HepG2 (cell line): ENCODE data around the gene CCNG1. TPM values are rescaled to one million over a fixed set of nuclear protein-coding genes. Genes with fewer than 3 reads are reported as not detected.

Source experiments
- KDM2A ChIP-seq: sonication (generic); formaldehyde crosslinking; IDR thresholded peaks from 2 replicates; pipeline ENCODE4 v1.4.0; 2020; ENCODE audit warnings: low read depth, missing genetic modification reagents, borderline replicate concordance
- MYC ChIP-seq: sonication (generic); formaldehyde crosslinking; IDR thresholded peaks from 2 replicates; pipeline ENCODE4 v1.9.0; 2021; ENCODE audit warnings: missing genetic modification reagents, borderline replicate concordance
- RBM39 ChIP-seq: fragments of 200-400 bp; formaldehyde crosslinking; IDR thresholded peaks from one replicate; pipeline ENCODE4 v1.6.1; 2018; ENCODE audit warnings: antibody characterized with exemption, mild to moderate bottlenecking, low read depth, low read length; ENCODE audit not compliant: poor library complexity, severe bottlenecking
- RFXAP ChIP-seq: sonication (generic); formaldehyde crosslinking; IDR thresholded peaks from 2 replicates; pipeline ENCODE4 v1.4.0; 2020; ENCODE audit warnings: missing genetic modification reagents, borderline replicate concordance
- SP2 ChIP-seq: sonication (generic); formaldehyde crosslinking; IDR thresholded peaks from 2 replicates; pipeline ENCODE4 v1.5.1; 2020; ENCODE audit warnings: mild to moderate bottlenecking, missing genetic modification reagents
- SRSF4 ChIP-seq: fragments of 200-400 bp; formaldehyde crosslinking; IDR thresholded peaks from one replicate; pipeline ENCODE4 v1.6.1; 2018; ENCODE audit warnings: mild to moderate bottlenecking, low read depth, low read length, moderate library complexity; ENCODE audit not compliant: poor library complexity, severe bottlenecking
- XBP1 ChIP-seq: sonication (generic); formaldehyde crosslinking; IDR thresholded peaks from 2 replicates; pipeline ENCODE4 v1.5.0; 2020; ENCODE audit warnings: missing genetic modification reagents
- ZBTB3 ChIP-seq: sonication (generic); formaldehyde crosslinking; IDR thresholded peaks from 2 replicates; pipeline ENCODE4 v1.4.0; 2020; ENCODE audit warnings: low read depth, mild to moderate bottlenecking, moderate library complexity, missing genetic modification reagents, borderline replicate concordance
- ZEB1 ChIP-seq: IDR thresholded peaks from 2 replicates; pipeline ENCODE4 v1.6.1; 2012; ENCODE audit warnings: mild to moderate bottlenecking, low read depth, inconsistent platforms; ENCODE audit not compliant: insufficient replicate concordance
- ZNF136 ChIP-seq: sonication (generic); formaldehyde crosslinking; IDR thresholded peaks from 2 replicates; pipeline ENCODE4 v1.8.1; 2022; ENCODE audit warnings: low read depth, mild to moderate bottlenecking, moderate library complexity, missing genetic modification reagents
- ZSCAN31 ChIP-seq: sonication (generic); formaldehyde crosslinking; IDR thresholded peaks from 2 replicates; pipeline ENCODE4 v1.5.0; 2020; ENCODE audit warnings: low read depth, mild to moderate bottlenecking, missing genetic modification reagents
- polyA plus RNA-seq, 8 experiments: library from polyadenylated mRNA; depleted of rRNA in 3 of 8; stranded (reverse) in 7 of 8; unstranded in 1 of 8; fragments of >200 nt; fragmentation: Illumina TruSeq in 4 of 8; extraction: Trizol in 4 of 8; gene quantifications; 2 replicates each; pipeline versions ENCODE4 v1.2.1 to v1.2.3, GENCODE V29; 2011 to 2016; ENCODE audit warnings: low read depth in 4 of 8, missing spikeins in 1 of 8, mixed read lengths in 1 of 8; ENCODE audit not compliant: insufficient read depth in 1 of 8
- total RNA-seq, 5 experiments: library from RNA; depleted of rRNA; stranded (reverse); fragments of >200 nt; fragmentation: Illumina TruSeq; extraction: Trizol; gene quantifications; 2 replicates each; pipeline ENCODE4 v1.2.3, GENCODE V29; 2016; ENCODE audit warnings: low read depth in 1 of 5
- TF ChIP-seq, protein P1 (sequence below): IDR thresholded peaks from 2 replicates; pipeline ENCODE4 v1.6.1; 2016; ENCODE audit warnings: low read depth, control low read depth
- TF ChIP-seq, protein P2 (sequence below): sonication (generic); formaldehyde crosslinking; IDR thresholded peaks from 2 replicates; pipeline ENCODE4 v1.4.0; 2020; ENCODE audit warnings: mild to moderate bottlenecking, missing genetic modification reagents
- TF ChIP-seq, protein P3 (sequence below): IDR thresholded peaks from 2 replicates; pipeline ENCODE4 v1.6.1; 2018; ENCODE audit warnings: missing genetic modification reagents
- TF ChIP-seq, protein P4 (sequence below): sonication (generic); formaldehyde crosslinking; conservative IDR thresholded peaks from 2 replicates; pipeline ENCODE4 v1.4.0; 2020; ENCODE audit warnings: missing genetic modification reagents

CCNG1 gene
- total and polyA plus RNA-seq, 2 of the 13 experiments (the other 11 are each of a cell fraction or from before 2014, with no cell fraction given): 181 to 353 TPM

DNA sequence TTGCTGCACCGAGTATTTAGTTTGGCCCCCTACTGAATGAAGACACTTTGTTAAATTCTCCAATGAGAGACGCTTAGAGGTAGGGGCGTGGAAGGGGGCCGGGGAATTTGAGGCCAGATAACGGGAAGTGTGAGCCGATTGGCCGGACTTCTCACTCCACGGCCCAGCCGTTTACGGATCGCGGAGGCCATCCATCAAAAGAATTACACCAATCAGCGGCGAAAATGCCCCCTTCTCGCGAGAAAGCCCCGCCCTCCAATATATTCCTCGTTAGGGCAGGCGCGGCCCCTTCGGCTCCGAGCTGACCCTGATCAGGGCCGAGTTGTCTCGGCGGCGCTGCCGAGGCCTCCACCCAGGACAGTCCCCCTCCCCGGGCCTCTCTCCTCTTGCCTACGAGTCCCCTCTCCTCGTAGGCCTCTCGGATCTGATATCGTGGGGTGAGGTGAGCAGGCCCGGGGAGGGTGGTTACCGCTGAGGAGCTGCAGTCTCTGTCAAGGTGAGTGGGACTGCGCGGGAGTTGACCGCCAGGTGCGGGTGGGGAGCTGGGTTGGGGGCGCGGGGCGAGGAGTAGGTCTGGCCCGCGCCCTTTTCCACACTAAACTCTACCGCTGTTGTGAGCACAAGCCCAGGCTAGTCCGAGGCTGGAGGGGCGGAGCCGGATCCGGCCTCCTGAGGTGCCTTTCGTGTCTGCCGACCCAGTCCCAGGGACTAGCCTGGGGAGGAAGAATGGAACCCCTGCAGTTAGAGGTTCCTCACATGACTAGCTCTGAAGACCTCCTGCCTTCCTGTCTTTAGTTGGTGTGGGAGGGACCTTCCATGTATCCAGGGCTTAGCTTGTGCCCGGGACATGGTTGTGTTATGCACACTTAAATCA lies at the start of gene CCNG1 (continued):
- TF ChIP-seq MYC (CRISPR knock-in tag) (peak; percentile 45; the same call in 1 of the 2 replicates), ZSCAN31 (CRISPR knock-in tag) (no peak), ZNF136 (no peak), KDM2A (CRISPR knock-in tag) (peak; percentile 26; the same call in 1 of the 2 replicates), SRSF4 (no peak), ZEB1 (no peak), XBP1 (no peak), SP2 (CRISPR knock-in tag) (peak; percentile 92), ZBTB3 (CRISPR knock-in tag) (no peak), RBM39 (peak; percentile 91), RFXAP (CRISPR knock-in tag) (0 out of 2 replicates have a peak, but pooled peaks have one; percentile 1)
- TF ChIP-seq, protein P1, sequence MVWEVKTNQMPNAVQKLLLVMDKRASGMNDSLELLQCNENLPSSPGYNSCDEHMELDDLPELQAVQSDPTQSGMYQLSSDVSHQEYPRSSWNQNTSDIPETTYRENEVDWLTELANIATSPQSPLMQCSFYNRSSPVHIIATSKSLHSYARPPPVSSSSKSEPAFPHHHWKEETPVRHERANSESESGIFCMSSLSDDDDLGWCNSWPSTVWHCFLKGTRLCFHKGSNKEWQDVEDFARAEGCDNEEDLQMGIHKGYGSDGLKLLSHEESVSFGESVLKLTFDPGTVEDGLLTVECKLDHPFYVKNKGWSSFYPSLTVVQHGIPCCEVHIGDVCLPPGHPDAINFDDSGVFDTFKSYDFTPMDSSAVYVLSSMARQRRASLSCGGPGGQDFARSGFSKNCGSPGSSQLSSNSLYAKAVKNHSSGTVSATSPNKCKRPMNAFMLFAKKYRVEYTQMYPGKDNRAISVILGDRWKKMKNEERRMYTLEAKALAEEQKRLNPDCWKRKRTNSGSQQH (CRISPR knock-in tag): no peak
- TF ChIP-seq, protein P2, sequence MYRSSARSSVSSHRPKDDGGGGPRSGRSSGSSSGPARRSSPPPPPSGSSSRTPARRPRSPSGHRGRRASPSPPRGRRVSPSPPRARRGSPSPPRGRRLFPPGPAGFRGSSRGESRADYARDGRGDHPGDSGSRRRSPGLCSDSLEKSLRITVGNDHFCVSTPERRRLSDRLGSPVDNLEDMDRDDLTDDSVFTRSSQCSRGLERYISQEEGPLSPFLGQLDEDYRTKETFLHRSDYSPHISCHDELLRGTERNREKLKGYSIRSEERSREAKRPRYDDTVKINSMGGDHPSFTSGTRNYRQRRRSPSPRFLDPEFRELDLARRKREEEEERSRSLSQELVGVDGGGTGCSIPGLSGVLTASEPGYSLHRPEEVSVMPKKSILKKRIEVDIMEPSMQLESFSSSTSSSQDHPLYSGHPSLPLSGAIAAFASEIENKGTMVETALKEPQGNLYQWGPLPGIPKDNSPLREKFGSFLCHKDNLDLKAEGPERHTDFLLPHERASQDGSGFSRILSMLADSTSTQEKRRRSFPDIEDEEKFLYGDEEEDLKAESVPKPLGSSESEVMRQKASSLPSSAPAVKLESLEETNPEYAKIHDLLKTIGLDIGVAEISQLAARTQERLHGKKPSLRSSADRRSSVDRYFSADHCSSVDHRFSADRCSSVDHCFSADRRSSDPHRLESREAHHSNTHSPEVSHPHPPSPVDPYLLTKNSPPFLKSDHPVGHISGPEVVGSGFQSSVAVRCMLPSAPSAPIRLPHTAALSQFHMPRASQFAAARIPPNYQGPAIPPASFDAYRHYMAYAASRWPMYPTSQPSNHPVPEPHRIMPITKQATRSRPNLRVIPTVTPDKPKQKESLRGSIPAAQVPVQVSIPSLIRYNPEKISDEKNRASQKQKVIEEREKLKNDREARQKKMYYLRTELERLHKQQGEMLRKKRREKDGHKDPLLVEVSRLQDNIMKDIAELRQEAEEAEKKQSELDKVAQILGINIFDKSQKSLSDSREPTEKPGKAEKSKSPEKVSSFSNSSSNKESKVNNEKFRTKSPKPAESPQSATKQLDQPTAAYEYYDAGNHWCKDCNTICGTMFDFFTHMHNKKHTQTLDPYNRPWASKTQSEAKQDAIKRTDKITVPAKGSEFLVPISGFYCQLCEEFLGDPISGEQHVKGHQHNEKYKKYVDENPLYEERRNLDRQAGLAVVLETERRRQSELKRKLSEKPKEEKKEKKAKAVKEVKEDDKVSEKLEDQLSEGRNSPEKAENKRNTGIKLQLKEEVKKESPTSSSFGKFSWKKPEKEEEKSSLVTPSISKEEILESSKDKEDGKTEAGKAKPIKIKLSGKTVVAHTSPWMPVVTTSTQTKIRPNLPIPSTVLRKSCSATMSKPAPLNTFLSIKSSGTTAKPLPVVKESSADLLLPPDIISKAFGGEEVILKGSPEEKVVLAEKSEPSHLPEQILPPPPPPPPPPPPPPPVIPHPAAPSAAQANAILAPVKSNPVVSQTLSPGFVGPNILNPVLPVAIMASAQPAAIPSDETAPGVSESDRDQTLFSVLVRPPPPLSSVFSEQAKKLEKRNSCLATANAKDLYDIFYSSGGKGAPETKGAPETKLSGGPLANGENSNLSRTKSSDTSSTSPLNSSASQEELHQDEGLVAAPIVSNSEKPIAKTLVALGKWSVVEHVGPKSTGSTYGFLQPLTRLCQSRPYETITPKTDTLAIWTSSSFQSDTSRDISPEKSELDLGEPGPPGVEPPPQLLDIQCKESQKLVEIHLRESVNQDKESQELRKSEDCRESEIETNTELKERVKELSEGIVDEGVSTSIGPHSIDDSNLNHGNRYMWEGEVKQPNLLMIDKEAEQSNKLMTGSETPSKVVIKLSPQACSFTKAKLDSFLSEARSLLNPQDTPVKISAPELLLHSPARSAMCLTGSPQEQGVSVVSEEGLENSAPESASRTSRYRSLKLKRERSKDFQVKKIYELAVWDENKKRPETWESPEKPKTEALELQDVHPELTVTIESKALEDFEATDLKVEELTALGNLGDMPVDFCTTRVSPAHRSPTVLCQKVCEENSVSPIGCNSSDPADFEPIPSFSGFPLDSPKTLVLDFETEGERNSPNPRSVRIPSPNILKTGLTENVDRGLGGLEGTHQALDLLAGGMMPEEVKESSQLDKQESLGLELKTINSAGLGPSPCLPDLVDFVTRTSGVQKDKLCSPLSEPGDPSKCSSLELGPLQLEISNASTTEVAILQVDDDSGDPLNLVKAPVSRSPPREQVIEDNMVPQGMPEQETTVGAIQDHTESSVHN (CRISPR knock-in tag): no peak
- TF ChIP-seq, protein P3, sequence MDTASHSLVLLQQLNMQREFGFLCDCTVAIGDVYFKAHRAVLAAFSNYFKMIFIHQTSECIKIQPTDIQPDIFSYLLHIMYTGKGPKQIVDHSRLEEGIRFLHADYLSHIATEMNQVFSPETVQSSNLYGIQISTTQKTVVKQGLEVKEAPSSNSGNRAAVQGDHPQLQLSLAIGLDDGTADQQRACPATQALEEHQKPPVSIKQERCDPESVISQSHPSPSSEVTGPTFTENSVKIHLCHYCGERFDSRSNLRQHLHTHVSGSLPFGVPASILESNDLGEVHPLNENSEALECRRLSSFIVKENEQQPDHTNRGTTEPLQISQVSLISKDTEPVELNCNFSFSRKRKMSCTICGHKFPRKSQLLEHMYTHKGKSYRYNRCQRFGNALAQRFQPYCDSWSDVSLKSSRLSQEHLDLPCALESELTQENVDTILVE (CRISPR knock-in tag): 0 out of 2 replicates have a peak, but pooled peaks have one; percentile 42
- TF ChIP-seq, protein P4, sequence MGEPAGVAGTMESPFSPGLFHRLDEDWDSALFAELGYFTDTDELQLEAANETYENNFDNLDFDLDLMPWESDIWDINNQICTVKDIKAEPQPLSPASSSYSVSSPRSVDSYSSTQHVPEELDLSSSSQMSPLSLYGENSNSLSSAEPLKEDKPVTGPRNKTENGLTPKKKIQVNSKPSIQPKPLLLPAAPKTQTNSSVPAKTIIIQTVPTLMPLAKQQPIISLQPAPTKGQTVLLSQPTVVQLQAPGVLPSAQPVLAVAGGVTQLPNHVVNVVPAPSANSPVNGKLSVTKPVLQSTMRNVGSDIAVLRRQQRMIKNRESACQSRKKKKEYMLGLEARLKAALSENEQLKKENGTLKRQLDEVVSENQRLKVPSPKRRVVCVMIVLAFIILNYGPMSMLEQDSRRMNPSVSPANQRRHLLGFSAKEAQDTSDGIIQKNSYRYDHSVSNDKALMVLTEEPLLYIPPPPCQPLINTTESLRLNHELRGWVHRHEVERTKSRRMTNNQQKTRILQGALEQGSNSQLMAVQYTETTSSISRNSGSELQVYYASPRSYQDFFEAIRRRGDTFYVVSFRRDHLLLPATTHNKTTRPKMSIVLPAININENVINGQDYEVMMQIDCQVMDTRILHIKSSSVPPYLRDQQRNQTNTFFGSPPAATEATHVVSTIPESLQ (CRISPR knock-in tag): no peak
